ENCODE results near the gene C1QTNF12.

Gene C1QTNF12

DNA sequence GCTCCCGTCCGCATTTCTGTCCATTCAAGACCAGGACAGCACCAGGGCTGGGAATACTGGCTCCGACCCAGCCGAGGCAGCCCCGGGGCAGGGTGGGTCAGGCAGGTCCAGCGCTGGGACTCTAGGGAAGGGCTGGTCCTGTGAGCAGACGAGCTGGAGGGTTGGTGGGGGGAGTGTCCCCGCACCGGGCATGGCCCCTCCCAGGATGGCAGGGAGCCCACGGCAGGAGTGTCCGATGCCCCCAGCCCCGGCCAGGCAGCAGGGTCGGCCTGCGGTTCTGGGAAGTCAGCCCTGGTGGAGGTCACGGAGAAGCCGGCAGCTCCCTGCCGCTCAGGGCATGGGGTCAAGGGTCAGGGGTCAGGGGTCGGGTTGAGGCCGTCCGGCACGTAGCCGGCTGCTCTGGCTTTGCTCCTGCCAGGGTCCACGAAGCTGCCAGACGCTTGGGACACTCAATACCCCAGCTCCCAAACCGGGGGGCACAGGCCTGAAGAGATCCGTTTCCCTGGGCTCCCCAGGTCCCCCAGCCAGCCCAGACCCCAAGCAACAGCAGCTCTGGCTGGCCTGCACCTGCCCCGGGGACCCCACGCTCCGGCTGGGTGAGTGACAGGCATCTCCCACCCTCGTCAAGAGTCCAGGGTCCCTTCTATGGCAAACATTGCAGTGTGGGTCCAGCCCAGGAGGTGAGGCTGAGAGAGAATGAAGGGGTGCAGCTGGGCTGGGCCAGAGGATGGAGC is 6.7 kb downstream of the C1QTNF12 start:
- DNase-seq, result no peak

DNA sequence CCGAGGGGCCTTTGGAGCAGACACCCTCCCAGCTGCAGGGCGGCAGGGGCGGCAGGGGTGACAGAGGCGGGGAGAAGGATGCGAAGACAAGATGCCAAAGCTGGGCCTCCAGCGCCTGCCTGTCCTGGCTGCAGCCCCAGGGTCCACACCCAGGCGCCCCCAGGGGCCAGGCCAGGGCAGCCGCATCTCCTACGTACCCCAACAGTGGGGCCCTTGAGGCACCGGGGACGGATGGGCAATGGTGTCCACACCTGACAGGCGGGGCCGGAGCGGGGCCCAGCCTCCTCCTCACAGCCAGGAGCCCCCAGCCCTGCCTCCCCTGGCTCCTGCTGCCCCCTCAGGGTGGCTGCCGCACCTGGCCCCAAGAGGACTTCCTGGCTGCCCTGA is 7.3 kb downstream of the C1QTNF12 start:
- no peak for DNase-seq

DNA sequence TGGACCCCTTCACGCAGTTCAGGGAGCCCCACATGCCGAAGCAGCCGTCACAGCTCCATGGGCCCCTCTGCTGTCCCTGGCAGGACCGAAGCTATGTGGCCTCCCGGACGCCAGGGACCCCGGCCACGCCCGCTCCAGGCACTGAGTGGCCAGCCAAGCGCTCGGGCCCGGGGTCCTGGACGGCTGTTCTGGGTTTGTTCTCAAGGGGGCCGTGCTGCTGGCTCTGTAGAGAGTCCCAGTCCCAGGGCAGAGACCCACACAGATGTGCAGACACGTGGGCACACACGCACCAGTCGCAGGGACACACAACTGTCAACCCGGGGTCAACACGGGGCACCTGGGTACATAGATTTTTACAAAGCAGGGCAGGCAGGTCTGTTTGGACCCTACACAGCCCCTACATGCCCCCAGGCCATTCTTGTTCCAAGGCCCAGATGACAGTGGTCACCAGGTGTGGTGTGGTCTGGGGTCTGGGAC is 7.8 kb downstream of the C1QTNF12 start:
- DNase-seq, result no peak

DNA sequence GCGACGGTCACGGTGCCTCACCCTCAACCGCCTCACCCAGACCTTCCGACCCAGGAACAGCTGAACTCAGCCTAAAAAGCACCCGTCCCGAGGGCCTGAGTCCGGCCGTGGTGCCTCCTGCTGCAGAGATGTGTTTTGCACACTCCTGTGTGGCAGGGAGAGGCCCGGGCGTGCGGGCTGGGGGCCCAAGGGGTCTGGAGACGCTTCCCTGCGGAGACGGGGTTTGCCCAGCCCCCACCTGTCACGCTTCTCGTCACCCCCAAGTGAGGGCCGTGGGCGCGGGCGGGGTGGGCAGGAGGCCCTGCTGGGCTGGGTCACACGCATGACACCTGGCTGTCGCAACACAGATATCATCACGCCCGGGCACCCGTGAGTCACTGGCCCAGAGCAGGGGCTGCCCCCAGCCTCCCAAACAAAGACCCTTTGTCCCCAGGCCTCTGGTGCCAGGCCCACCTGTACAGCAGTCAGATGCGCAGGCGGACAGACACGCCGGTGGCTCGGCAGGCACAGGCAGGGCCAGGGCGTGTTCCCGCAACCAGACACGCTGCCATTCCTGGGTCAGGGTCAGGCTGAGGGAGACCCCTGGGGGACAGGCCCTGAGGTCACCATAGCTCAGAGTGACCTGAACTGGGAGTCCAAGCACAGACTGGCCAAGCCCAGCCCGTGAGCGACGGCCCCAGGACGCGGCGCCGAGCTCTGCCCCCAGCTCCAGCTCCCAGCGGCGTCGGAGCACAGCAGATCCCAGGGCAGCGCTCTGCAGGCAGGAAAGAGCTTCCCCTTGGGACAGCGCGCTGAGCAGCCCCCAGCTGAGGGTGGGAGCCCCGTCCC is 8.4 kb downstream of the C1QTNF12 start:
- DNase-seq, result no peak

DNA sequence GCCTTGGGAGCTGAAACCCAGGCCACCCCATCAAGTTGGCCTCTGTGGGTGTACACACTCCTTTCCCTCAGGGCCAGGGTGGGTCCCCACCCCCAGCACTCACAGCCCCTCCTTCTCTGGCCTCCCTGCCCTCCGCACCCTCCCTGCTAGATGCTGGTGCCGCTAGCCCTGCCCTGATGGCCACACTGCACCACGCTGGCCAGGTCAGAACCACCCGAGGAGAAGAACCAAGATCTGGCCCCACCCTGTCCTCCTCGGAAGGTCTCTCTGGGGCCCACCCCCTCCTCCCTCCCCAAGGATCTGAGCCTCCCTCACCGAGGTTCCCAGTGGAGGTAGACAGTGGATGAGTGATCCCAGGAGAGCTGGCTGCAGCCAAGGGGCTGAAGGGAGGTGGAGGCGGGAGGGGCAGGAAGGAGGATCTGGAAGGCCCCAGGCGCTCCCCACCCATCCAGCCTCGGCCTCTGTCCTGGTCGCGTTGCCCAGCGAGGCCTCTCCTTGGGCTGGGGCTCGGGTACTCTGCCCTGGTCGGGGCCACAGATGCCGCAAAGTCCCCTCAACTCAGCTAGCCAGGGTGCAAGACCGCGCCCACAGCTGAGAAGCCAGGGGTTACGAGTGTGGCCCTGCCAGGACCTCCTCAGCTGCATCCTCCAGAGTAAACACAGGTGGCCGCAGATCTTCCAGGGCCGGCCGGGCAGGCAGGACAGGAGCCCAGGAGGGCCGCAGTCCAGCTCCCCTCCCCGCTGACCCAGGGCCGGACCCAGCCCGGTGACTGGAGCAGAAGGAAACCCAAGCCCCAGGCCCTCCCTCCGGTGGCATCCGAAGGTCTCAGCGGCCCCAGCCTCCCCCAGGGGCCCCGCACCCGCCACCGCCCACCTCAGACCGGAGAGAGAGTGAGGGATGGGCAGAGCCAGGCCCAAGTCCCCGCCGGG is 9.3 kb downstream of the C1QTNF12 start:
- DNase-seq, result no peak

DNA sequence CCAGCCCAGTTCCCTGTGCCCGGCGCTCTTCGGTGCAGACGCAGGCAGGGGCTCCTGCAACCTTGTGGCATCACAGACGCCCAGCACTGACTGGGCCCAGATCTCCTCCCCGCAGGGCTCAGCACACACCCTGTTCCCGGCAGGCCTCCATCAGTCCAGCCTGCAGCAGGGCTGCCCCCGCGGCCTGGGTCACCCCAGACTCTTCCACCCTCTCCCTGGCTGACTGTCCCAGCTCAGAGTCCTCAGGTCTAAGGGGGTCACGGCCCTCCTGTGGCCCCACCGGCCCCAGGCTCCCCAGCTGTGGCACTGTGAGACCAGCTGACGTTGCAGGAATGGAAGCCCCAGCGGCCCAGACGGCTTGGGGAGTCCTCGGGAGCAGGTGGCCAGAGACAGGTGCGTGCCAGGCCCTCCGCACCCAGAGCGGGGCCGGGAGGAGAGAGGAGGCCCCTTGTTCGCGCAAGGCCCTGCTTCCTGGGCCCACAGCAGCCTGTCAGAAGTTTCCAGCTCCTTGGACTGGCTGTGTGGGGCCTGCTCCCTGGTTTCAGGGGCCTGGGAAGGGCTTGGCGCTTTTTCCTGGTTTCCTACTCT is 10.3 kb downstream of the C1QTNF12 start:
- no peak for DNase-seq

DNA sequence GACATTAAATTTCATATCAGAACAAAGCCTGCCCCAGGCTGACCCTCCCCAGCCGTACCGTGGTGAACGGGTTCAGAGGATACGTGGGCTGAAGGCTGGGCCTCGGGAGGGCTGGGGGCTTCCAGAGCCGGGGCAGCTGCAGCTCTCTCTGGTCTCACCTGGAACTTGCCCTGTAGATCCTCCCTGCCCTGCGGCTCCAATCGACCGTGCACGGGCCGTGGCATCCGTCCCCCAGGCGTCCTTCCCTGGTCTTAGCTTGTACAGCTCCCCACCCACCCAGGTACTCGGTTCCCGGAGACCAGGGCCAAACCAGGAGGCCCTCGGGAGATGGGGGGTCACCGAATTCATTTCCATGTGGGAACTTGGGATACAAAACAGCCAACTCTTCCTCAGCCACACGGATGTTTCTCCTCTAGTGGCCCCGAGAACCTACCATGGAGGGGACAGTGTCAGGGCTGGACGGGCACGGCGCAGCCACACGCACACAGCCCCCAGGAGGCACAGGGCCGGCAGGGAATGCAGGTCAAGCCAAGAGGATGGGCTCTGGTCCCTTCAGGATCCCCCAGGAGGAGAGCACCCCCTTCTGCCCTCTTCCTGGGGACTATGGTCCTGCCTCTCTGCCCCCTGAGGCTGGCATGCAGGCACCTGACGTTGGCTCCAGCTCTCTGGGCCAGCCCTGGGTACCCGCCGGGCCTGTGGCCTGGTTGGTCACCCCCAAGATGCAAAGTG is 11.3 kb downstream of the C1QTNF12 start:
- DNase-seq, result no peak

DNA sequence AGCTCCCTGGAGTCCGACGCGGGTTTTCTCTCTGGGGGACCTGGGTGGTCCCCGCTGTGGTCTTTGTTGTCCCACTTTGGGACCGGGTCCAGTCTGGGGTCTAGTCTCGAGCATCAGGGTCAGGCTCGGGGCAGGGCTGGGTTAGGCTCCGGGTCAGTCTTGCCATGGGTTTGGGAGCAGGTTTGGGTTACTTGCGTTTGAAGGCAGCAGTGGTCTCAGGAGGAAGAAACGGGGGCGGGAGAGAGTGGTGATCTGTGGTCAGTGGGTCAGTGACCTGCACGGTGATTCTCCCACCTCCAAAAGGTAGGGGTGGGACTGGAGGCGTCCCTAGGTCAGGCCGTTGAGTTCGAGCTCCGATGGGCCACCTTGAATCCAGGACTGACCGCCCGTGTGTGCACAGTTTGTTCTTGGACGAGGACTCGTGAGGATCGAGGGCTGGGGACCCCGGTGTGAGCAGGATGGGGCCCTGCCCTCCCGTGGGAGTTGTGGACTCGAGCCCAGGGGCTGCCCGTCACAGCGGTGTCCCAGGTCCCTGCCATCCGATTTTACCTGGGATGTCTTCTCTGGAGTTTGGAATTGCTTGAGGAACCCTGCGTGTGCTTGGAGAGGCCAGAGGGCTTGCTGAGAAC is 12.2 kb downstream of the C1QTNF12 start:
- no peak for DNase-seq

DNA sequence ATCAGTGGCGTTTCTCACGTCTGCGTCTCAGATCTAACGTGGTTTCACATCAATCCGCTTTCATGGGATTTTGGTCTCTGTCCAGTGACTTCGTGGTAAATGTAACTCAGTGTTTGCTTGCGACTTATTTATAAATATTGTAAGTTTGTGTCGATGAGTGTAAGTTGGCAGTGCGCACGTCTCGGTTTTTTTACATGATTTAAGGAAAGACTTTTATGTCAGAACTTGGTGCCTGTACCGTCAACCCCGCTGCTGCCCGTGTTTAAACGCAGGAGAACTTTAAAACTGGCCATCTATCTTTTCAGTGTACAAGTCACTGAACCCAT is 13.0 kb downstream of the C1QTNF12 start:
- no peak for DNase-seq

DNA sequence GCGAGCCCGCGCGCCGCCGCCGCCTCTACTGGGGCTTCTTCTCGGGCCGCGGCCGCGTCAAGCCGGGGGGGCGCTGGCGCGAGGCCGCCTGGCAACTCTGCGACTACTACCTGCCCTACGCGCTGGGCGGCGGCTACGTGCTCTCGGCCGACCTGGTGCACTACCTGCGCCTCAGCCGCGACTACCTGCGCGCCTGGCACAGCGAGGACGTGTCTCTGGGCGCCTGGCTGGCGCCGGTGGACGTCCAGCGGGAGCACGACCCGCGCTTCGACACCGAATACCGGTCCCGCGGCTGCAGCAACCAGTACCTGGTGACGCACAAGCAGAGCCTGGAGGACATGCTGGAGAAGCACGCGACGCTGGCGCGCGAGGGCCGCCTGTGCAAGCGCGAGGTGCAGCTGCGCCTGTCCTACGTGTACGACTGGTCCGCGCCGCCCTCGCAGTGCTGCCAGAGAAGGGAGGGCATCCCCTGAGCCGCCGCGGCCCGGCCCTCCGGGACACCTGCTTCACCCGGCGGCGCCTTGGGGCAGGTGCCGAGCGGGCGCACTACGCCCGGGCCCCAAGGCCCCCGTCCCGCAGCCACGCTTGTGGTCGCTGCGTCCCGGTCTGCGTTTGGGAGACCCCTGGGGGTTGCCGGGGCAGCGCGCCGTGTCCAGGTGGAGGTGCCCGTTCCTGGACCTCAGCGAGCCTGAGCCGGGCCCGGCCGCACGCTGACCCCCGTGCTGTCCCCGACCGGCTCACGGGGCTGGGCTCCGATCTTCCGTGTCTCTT is 13.5 kb downstream of the C1QTNF12 start:
- DNase-seq, result no peak

DNA sequence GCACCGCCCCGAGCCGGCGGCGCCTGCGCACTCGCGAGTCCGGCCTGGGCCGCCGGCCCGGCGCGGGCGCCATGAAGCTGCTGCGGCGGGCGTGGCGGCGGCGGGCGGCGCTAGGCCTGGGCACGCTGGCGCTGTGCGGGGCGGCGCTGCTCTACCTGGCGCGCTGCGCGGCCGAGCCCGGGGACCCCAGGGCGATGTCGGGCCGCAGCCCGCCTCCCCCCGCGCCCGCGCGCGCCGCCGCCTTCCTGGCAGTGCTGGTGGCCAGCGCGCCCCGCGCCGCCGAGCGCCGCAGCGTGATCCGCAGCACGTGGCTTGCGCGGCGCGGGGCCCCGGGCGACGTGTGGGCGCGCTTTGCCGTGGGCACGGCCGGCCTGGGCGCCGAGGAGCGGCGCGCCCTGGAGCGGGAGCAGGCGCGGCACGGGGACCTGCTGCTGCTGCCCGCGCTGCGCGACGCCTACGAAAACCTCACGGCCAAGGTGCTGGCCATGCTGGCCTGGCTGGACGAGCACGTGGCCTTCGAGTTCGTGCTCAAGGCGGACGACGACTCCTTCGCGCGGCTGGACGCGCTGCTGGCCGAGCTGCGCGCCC is 14.2 kb downstream of the C1QTNF12 start, which contains the start of gene B3GALT6:
Gene B3GALT6 (plus strand): TSS at position 30 of the 588 bp plus-strand sequence. CDS start 42 bp downstream, at position 72.
- DNase-seq, result no peak

DNA sequence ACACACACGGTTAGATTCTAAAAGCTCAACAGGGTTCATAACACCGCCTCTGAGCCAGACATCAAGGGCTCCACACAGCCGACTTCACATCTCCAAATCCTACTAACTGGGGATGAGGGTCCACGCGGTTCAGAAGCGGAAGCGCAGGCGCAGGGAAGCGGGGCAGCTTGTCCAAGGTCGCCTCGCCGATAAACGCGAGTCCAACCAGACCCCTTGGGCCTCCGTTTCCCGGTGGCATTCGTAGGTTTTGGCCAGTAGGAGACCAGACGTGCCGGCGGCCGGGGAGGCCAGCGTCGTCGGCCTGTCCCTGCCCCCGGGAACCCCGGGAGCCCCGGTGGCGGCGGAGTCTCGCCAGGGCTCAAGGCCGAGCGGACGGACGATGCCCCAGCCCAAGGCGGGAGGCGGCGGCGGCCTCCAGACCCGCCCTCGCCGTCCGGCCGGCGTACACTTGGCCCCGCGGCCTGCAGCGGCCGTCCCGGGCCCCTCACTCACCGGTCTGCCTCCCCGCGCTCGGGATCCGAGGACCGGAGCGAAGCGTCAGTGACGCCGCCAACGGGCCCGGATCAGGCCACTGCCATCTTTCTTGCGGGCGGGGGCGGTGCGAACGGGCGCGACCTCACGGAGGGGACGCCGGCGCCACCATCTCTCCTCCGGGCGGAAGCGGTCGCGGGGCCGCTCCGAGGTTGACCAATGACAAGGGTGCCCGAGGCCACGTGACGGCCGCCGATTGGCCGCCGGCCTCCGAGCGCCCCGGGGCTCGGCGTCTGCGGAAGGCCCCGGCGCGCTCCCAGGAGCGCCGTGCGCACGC is 14.9 kb downstream of the C1QTNF12 start, which contains the start of gene SDF4:
Gene SDF4 (minus strand): TSS at position 602 of the 808 bp plus-strand sequence. CDS start 3,229 bp downstream, outside the sequence.
- DNase-seq, result peak; percentile 64 to 80

DNA sequence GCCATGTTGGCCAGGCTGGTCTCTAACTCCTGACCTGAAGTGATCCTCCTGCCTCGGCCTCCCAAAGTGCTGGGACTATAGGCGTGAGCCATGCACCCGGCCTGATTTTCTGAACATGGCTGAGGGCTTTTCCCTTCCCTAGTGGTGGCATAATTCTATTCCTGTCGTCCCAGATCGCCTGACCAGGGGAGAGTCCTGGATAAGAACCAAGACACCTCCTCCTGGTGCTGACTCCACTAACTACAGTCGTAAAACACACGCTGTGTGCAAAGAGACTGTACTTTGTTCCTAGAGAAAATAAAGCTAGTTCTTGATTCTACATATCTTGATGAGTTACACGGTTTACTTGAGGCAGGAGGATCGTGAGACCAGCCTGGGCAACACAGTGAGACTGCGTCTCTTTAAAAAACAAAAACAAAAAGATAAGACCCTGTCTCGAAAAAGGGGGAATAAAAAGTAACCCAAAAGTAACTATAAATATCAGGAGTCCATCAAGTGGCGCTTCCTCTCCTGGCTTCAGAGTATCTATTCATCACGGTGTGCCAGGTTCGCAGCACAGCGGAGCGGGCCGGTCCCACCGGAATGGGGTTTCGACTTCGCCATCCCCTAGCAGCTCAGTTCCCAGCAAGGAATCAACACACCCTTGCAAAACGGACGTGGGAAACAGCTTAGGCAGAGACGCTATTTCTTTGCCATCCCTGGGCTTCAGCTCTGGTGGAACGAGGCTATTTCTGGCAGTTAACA is 15.7 kb downstream of the C1QTNF12 start:
- DNase-seq, result peak in 1 of 2 experiments; percentile 11

DNA sequence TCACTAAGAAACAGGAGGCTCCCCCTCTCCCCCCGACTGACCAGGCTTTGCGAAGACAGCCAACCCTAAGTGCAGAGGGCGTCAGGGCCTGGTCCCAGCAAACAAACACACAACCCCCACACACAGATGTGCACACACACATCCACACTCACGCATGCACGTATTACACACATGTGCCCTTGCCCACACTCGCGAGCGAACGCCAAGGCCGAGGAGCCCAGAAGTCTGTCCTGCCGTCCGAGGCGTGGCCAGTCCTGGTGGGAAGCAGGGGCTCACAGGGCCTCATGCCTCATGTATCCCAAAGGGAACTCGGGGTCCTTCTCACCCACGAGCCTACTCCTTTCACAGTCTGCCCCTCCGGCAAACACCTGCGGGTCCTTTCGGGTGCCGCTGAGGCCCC is 16.8 kb downstream of the C1QTNF12 start:
- no peak for DNase-seq

DNA sequence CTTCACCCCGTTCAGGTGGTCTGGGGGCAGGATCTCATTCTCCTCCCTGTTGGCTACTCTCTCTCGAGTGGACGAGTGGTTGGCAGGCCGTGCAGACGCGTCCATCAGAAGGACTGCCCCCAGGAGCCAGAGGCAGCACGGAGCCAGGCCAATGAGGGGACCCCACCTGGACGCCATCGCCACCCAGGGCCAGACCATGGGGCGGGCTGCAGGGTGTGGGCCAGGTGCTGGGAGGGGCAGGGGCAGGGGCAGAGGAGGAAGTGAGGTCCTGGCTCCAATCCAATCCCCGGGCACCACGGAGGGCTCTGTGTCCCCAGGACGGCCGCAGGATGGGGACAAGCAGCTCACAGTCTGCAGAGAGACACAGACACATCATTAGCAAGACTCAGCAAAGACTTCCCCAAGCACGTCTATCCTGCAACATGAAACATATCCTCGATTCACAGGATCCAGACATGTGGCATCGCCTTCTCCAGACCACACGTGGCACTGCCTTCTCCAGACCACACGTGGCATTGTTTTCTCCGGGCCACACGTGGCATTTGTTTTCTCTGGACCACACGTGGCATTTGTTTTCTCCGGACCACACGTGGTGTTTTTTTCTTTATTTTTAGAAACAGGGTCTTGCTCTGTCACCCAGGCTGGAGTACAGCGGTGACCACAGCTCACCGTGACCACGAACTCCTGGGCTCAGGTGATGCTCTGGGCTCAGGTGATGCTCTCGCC is 17.8 kb downstream of the C1QTNF12 start:
- no peak for DNase-seq

DNA sequence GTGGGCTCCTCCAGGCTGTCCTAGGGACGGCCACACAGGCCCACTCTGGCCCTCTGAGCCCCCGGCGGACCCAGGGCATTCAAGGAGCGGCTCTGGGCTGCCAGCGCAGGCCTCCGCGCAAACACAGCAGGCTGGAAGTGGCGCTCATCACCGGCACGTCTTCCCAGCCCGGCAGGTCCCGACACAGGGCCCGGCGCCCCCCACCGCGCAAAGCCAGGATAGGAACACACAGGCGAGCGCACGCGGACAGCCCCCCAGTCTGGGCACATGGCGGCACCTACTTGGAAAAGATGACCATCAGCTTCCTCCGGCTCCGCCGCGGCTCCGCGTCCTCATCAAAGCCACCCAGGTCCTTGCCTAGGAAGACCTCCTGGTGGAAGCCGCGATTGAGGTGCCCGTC is 18.3 kb downstream of the C1QTNF12 start:
- DNase-seq, result no peak

DNA sequence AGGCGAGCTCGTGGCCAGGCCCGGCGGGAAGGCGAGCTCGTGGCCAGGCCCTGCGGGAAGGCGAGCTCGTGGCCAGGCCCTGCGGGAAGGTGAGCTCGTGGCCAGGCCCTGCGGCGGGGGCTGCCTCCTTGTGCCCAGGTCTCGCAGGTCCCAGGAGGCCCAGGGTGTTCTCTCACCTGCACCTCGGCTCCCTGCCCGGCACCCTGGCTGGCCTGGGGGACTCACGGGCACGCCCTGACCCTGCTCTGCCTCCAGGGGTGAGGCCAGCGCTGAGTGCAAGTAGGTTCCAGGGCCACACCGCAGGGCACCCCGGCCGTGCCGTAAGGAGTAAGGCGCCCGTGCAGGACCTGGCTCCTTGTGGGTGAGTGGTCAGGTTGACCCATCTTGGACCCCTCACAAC is 19.1 kb downstream of the C1QTNF12 start:
- DNase-seq, result no peak

Data from SW 1271 (cell line).